H1 (cell line): ENCODE data around the gene DSCAM.

Experiments used
- ATF3 ChIP-seq: IDR thresholded peaks from 2 replicates; pipeline ENCODE4 v1.6.1; 2011; ENCODE audit warnings: low read depth, mild to moderate bottlenecking, low read length; ENCODE audit not compliant: insufficient read depth
- BRCA1 ChIP-seq: IDR thresholded peaks from 2 replicates; pipeline ENCODE4 v1.6.1; 2012; ENCODE audit warnings: low read depth, low read length, improper control_type of control experiment
- CBX8 ChIP-seq: fragments of 300-800, 300-1000 bp; sonication (generic); IDR thresholded peaks from 2 replicates; pipeline ENCODE4 v1.7.1; 2016; ENCODE audit warnings: low read depth, low read length, borderline replicate concordance
- EP300 ChIP-seq, 2 experiments: IDR thresholded peaks; 1 replicate in 1 of 2; 2 replicates in 1 of 2; pipeline ENCODE4 v1.6.1; 2011 to 2012; ENCODE audit warnings: low read depth in 2 of 2, low read length in 2 of 2, mild to moderate bottlenecking in 2 of 2, borderline replicate concordance in 1 of 2, inconsistent platforms in 1 of 2, moderate library complexity in 1 of 2
- HDAC6 ChIP-seq: IDR thresholded peaks from one replicate; pipeline ENCODE4 v1.7.1; 2012; ENCODE audit warnings: low read depth, mild to moderate bottlenecking, inconsistent platforms, low read length, moderate library complexity
- JUN ChIP-seq: IDR thresholded peaks from 2 replicates; pipeline ENCODE4 v1.6.1; 2011; ENCODE audit warnings: low read depth, mild to moderate bottlenecking, improper control_type of control experiment, low read length
- JUND ChIP-seq: IDR thresholded peaks from 2 replicates; pipeline ENCODE4 v1.6.1; 2011; ENCODE audit warnings: mild to moderate bottlenecking, improper control_type of control experiment, low read length
- RAD21 ChIP-seq, 2 experiments: IDR thresholded peaks in 1 of 2; conservative IDR thresholded peaks in 1 of 2; 2 replicates each; pipeline ENCODE4 v1.6.1; 2011; ENCODE audit warnings: low read depth in 2 of 2, low read length in 2 of 2, improper control_type of control experiment in 1 of 2, inconsistent platforms in 1 of 2, mild to moderate bottlenecking in 1 of 2, moderate library complexity in 1 of 2
- RNF2 ChIP-seq: fragments of 200-900, 300-1000 bp; sonication (generic); IDR thresholded peaks from 2 replicates; pipeline ENCODE4 v1.7.1; 2016; ENCODE audit warnings: borderline replicate concordance, low read depth, mild to moderate bottlenecking, antibody characterized with exemption, low read length; ENCODE audit not compliant: poor library complexity, severe bottlenecking; ENCODE audit errors: missing control alignments
- SIN3A ChIP-seq, 2 experiments: IDR thresholded peaks in 1 of 2; conservative IDR thresholded peaks in 1 of 2; 2 replicates each; pipeline ENCODE4 v1.6.1; 2011 to 2012; ENCODE audit warnings: low read length in 2 of 2, improper control_type of control experiment in 1 of 2, low read depth in 1 of 2, mild to moderate bottlenecking in 1 of 2
- SRF ChIP-seq: IDR thresholded peaks from 2 replicates; pipeline ENCODE4 v1.6.1; 2011; ENCODE audit warnings: mild to moderate bottlenecking, low read depth, low read length, moderate library complexity
- YY1 ChIP-seq: IDR thresholded peaks from 2 replicates; pipeline ENCODE4 v1.6.1; 2011; ENCODE audit warnings: low read depth, mild to moderate bottlenecking, low read length
- TF ChIP-seq, protein P1 (sequence below), 3 experiments: IDR thresholded peaks; 1 replicate in 2 of 3; 2 replicates in 1 of 3; pipeline versions ENCODE4 v1.5.1 to v1.6.1; 2011; ENCODE audit warnings: low read length in 3 of 3, mild to moderate bottlenecking in 3 of 3, inconsistent platforms in 2 of 3, low read depth in 1 of 3, moderate library complexity in 1 of 3; ENCODE audit not compliant: insufficient read depth in 1 of 3; ENCODE audit errors: control extremely low read depth in 1 of 3

GRCh38 chr21:40453183-40453582, 393.8 kb downstream of the DSCAM start:
- no peak for TF ChIP-seq JUND
- TF ChIP-seq, protein P1, sequence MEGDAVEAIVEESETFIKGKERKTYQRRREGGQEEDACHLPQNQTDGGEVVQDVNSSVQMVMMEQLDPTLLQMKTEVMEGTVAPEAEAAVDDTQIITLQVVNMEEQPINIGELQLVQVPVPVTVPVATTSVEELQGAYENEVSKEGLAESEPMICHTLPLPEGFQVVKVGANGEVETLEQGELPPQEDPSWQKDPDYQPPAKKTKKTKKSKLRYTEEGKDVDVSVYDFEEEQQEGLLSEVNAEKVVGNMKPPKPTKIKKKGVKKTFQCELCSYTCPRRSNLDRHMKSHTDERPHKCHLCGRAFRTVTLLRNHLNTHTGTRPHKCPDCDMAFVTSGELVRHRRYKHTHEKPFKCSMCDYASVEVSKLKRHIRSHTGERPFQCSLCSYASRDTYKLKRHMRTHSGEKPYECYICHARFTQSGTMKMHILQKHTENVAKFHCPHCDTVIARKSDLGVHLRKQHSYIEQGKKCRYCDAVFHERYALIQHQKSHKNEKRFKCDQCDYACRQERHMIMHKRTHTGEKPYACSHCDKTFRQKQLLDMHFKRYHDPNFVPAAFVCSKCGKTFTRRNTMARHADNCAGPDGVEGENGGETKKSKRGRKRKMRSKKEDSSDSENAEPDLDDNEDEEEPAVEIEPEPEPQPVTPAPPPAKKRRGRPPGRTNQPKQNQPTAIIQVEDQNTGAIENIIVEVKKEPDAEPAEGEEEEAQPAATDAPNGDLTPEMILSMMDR (IDR thresholded peaks at IDR 0.05; ENCODE audit: control extremely low read depth in 1 of 3, insufficient read depth in 1 of 3, low read depth in 1 of 3, low read length in 3 of 3), result no peak
- TF ChIP-seq SIN3A (conservative IDR thresholded peaks at IDR 0.05 in 1 of 2, IDR thresholded peaks at IDR 0.05 in 1 of 2; ENCODE audit: low read depth in 1 of 2, low read length in 2 of 2), result no peak
- TF ChIP-seq RNF2, result no peak
- TF ChIP-seq ATF3, result no peak
- no peak for TF ChIP-seq JUN
- no peak for TF ChIP-seq YY1
- TF ChIP-seq BRCA1, result no peak
- no peak for TF ChIP-seq CBX8
- TF ChIP-seq RAD21 (IDR thresholded peaks at IDR 0.05 in 1 of 2, conservative IDR thresholded peaks at IDR 0.05 in 1 of 2; ENCODE audit: low read depth in 2 of 2, low read length in 2 of 2), result no peak
- TF ChIP-seq EP300 (IDR thresholded peaks at IDR 0.05; ENCODE audit: borderline replicate concordance in 1 of 2, low read depth in 2 of 2, low read length in 2 of 2), result no peak
- TF ChIP-seq SRF, result no peak
- TF ChIP-seq HDAC6, result no peak
